HCT116 (cell line): ENCODE results near the gene ATP13A5. TPM values are rescaled to one million over a fixed set of nuclear protein-coding genes. Genes with fewer than 3 reads are reported as not detected.

Experiments
- ATAC-seq: fragments of 200-7000 bp; cut with Tn5 transposase; 2 replicates; pipeline ENCODE4 v1.9.1; 2020; ENCODE audit warnings: mild to moderate bottlenecking, moderate library complexity
- BruUV-seq: library from RNA; stranded (reverse); fragments of 400-500 nt; replicated peaks from 2 replicates; lab custom pipeline; 2021; lab: Mats Ljungman, UMichigan
- CTCF ChIA-PET: fragments of 300-600 bp; sonication (Branson Sonifier 250); formaldehyde crosslinking; loops from one replicate; lab custom pipeline; 2021; ENCODE audit warnings: antibody characterized with exemption; lab: Charles Lee
- POLR2A ChIA-PET: fragments of 300-600, 350-600 bp; sonication (Branson Sonifier 250); formaldehyde crosslinking; loops from one replicate; lab custom pipeline; 2021; ENCODE audit warnings: antibody characterized with exemption; lab: Charles Lee
- RAD21 ChIA-PET, 2 experiments: fragments of 300-600 bp; sonication (Branson Sonifier 250); formaldehyde crosslinking; loops; one replicate each; lab custom pipeline; 2023; ENCODE audit warnings: low total read pairs in 2 of 2; ENCODE audit not compliant: uncharacterized antibody in 2 of 2, unreplicated experiment in 2 of 2, low non-redundant PET in 1 of 2; lab: Charles Lee
- DNase-seq: peaks from one replicate; pipeline ENCODE4 v3.0.0-alpha.2; 2010; ENCODE audit warnings: low read depth, low spot score
- H2AFZ ChIP-seq: fragments of 200-600 bp; shearing (Covaris generic), sonication (generic); 2 replicates; pipeline ENCODE4 v1.6.1; 2017; ENCODE audit warnings: low read depth, mixed run types, mixed read lengths, antibody characterized with exemption, low read length; ENCODE audit not compliant: poor library complexity, severe bottlenecking
- H3K27ac ChIP-seq: 2 replicates; pipeline ENCODE4 v1.5.1; 2012; ENCODE audit warnings: low read depth, low read length
- H3K27me3 ChIP-seq: fragments of 200-600 bp; sonication (generic); 2 replicates; pipeline ENCODE4 v1.6.1; 2016; ENCODE audit warnings: mixed run types, low read length, mixed read lengths; ENCODE audit not compliant: insufficient read depth
- H3K36me3 ChIP-seq, 2 experiments: fragments of 200-500 bp in 1 of 2; fragments of 200-600 bp in 1 of 2; sonication (Bioruptor generic) in 1 of 2; sonication (generic) in 1 of 2; 2 replicates each; pipeline versions ENCODE4 v1.5.1 to v1.6.1; 2014 to 2016; ENCODE audit warnings: low read length in 2 of 2, inconsistent platforms in 1 of 2, mixed read lengths in 1 of 2, mixed run types in 1 of 2; ENCODE audit not compliant: insufficient read depth in 2 of 2, control insufficient read depth in 1 of 2
- H3K4me1 ChIP-seq, 2 experiments: fragments of 200-600 bp in 1 of 2; sonication (generic) in 1 of 2; 2 replicates each; pipeline versions ENCODE4 v1.5.1 to v1.6.1; 2012 to 2017; ENCODE audit warnings: low read length in 2 of 2, inconsistent platforms in 1 of 2, mild to moderate bottlenecking in 1 of 2, mixed read lengths in 1 of 2, mixed run types in 1 of 2, moderate library complexity in 1 of 2; ENCODE audit not compliant: insufficient read depth in 2 of 2, control insufficient read depth in 1 of 2
- H3K4me2 ChIP-seq: fragments of 200-600 bp; sonication (generic); 2 replicates; pipeline ENCODE4 v1.6.1; 2017; ENCODE audit warnings: mixed run types, low read length, mixed read lengths
- H3K4me3 ChIP-seq, 2 experiments: fragments of 200-600 bp in 1 of 2; sonication (generic) in 1 of 2; replicated peaks in 1 of 2; 2 replicates each; pipeline ENCODE4 v1.5.1; 2011 to 2016; ENCODE audit warnings: low read length in 2 of 2, control low read depth in 1 of 2, low read depth in 1 of 2, mild to moderate bottlenecking in 1 of 2, mixed read lengths in 1 of 2, mixed run types in 1 of 2
- H3K79me2 ChIP-seq: fragments of 200-600 bp; sonication (generic); 2 replicates; pipeline ENCODE4 v1.6.1; 2017; ENCODE audit warnings: mild to moderate bottlenecking, mixed run types, low read length, moderate library complexity, mixed read lengths; ENCODE audit not compliant: insufficient read depth
- H3K9ac ChIP-seq: fragments of 200-600 bp; sonication (generic); 2 replicates; pipeline ENCODE4 v1.6.1; 2016; ENCODE audit warnings: low read length, mixed read lengths
- H3K9me2 ChIP-seq: fragments of 200-600 bp; sonication (generic), shearing (Covaris generic); 2 replicates; pipeline ENCODE4 v1.6.1; 2017; ENCODE audit warnings: mixed run types, mild to moderate bottlenecking, moderate library complexity; ENCODE audit not compliant: insufficient read depth
- H3K9me3 ChIP-seq, 2 experiments: fragments of 200-500 bp in 1 of 2; fragments of 200-600 bp in 1 of 2; sonication (Bioruptor generic) in 1 of 2; sonication (generic) in 1 of 2; 2 replicates each; pipeline ENCODE4 v1.6.1; 2014 to 2017; ENCODE audit warnings: low read length in 2 of 2, mixed read lengths in 2 of 2, inconsistent platforms in 1 of 2, low read depth in 1 of 2, mild to moderate bottlenecking in 1 of 2, mixed run types in 1 of 2, moderate library complexity in 1 of 2; ENCODE audit not compliant: control insufficient read depth in 1 of 2, insufficient read depth in 1 of 2
- H4K20me1 ChIP-seq: fragments of 200-600 bp; sonication (generic), shearing (Covaris generic); 2 replicates; pipeline ENCODE4 v1.6.1; 2017; ENCODE audit warnings: mixed run types, mild to moderate bottlenecking, moderate library complexity; ENCODE audit not compliant: insufficient read depth
- ATF3 ChIP-seq: IDR thresholded peaks from 2 replicates; pipeline ENCODE4 v1.6.1; 2012
- CEBPB ChIP-seq: IDR thresholded peaks from 2 replicates; pipeline ENCODE4 v1.6.1; 2012; ENCODE audit warnings: low read depth
- CTCF ChIP-seq, 3 experiments: fragments of 200-600 bp in 1 of 3; sonication (generic) in 1 of 3; IDR thresholded peaks in 2 of 3; conservative IDR thresholded peaks in 1 of 3; 2 replicates each; pipeline ENCODE4 v1.5.1; 2012 to 2017; ENCODE audit warnings: low read depth in 2 of 3, low read length in 2 of 3, antibody characterized with exemption in 1 of 3, borderline replicate concordance in 1 of 3, control low read depth in 1 of 3, mild to moderate bottlenecking in 1 of 3, mixed read lengths in 1 of 3, mixed run types in 1 of 3, moderate library complexity in 1 of 3; ENCODE audit not compliant: insufficient read depth in 1 of 3
- EGR1 ChIP-seq: IDR thresholded peaks from 2 replicates; pipeline ENCODE4 v1.6.1; 2012; ENCODE audit warnings: low read depth
- ELF1 ChIP-seq: IDR thresholded peaks from 2 replicates; pipeline ENCODE4 v1.6.1; 2012; ENCODE audit warnings: low read depth, borderline replicate concordance
- EZH2phosphoT487 ChIP-seq: fragments of 200-600 bp; IDR thresholded peaks from 2 replicates; pipeline ENCODE4 v1.6.1; 2018; ENCODE audit warnings: antibody characterized with exemption, borderline replicate concordance
- JUND ChIP-seq: IDR thresholded peaks from 2 replicates; pipeline ENCODE4 v1.6.1; 2012
- POLR2AphosphoS5 ChIP-seq: IDR thresholded peaks from 2 replicates; pipeline ENCODE4 v1.6.1; 2011; ENCODE audit warnings: mild to moderate bottlenecking, low read depth, low read length, moderate library complexity
- SRF ChIP-seq: IDR thresholded peaks from 2 replicates; pipeline ENCODE4 v1.6.1; 2012; ENCODE audit warnings: low read depth
- intact Hi-C: fragments of 100-400 bp; cut with micrococcal nuclease; formaldehyde crosslinking; loops from 2 replicates; pipeline ENCODE4 v1.10.0; 2022
- total RNA-seq: library from RNA; stranded (reverse); gene quantifications from one replicate; pipeline ENCODE4 v1.2.1, GENCODE V29; 2021; ENCODE audit not compliant: unreplicated experiment
- TF ChIP-seq, protein P1 (sequence below): IDR thresholded peaks from 2 replicates; pipeline ENCODE4 v1.6.1; 2011; ENCODE audit warnings: mild to moderate bottlenecking, low read length, moderate library complexity; ENCODE audit not compliant: insufficient replicate concordance; ENCODE audit errors: extremely low read depth
- TF ChIP-seq, protein P2 (sequence below): IDR thresholded peaks from 2 replicates; pipeline ENCODE4 v1.6.1; 2012; ENCODE audit warnings: low read depth
- TF ChIP-seq, protein P3 (sequence below): IDR thresholded peaks from 2 replicates; pipeline ENCODE4 v1.6.1; 2012

ATP13A5 gene
- total RNA-seq, 1 experiment from 2014 or later = not detected

DNA sequence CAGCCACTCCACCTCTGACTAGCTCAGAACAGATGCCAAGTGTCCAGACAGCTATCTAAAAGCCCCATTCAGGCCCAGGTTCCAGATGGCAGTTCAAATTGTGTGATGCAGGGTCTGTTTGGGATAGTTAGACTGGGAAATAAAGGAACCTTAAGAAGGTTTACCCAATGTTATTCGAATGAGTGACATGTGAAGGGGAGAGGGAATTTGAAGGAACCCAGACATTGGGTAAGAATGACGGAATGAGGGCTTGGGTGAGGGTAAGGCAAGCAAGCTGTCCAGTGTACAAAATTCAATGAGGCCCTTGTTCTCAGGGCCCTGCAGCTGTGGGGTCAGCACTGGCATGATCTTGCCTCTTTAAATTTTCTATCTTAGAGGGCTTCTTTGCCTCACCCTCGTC is 34.1 kb downstream of the ATP13A5 start:
- no peak overlapping the region for H3K27ac ChIP-seq
- ChIA-PET RAD21 (no interaction called here), CTCF (no interaction called here), POLR2A (no interaction called here)
- DNase-seq (no peak), ATAC-seq (no peak)
- no peak overlapping the region for H3K4me2 ChIP-seq
- no peak overlapping the region for H2AFZ ChIP-seq
- H3K9me3 ChIP-seq = no peaks in the 10 kb centered on the region
- H3K4me1 ChIP-seq = no peaks in the 10 kb centered on the region
- H3K36me3 ChIP-seq = no peaks in the 10 kb centered on the region
- peaks cover 41% of the 10 kb centered on the region for H3K27me3 ChIP-seq
- no TSS peak for BruUV-seq
- H4K20me1 ChIP-seq = no peaks in the 10 kb centered on the region
- H3K9ac ChIP-seq = no peak overlapping the region
- no peaks in the 10 kb centered on the region for H3K9me2 ChIP-seq
- no peaks in the 10 kb centered on the region for H3K79me2 ChIP-seq
- TF ChIP-seq CTCF (IDR thresholded peaks at IDR 0.05 in 2 of 3, conservative IDR thresholded peaks at IDR 0.05 in 1 of 3; ENCODE audit: borderline replicate concordance in 1 of 3, insufficient read depth in 1 of 3, low read depth in 2 of 3, low read length in 2 of 3) = no peak
- TF ChIP-seq EGR1 = no peak
- no peak for TF ChIP-seq SRF
- TF ChIP-seq, protein P1, sequence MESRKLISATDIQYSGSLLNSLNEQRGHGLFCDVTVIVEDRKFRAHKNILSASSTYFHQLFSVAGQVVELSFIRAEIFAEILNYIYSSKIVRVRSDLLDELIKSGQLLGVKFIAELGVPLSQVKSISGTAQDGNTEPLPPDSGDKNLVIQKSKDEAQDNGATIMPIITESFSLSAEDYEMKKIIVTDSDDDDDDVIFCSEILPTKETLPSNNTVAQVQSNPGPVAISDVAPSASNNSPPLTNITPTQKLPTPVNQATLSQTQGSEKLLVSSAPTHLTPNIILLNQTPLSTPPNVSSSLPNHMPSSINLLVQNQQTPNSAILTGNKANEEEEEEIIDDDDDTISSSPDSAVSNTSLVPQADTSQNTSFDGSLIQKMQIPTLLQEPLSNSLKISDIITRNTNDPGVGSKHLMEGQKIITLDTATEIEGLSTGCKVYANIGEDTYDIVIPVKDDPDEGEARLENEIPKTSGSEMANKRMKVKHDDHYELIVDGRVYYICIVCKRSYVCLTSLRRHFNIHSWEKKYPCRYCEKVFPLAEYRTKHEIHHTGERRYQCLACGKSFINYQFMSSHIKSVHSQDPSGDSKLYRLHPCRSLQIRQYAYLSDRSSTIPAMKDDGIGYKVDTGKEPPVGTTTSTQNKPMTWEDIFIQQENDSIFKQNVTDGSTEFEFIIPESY = no peak
- no peak for TF ChIP-seq EZH2phosphoT487
- TF ChIP-seq ATF3 = no peak
- TF ChIP-seq, protein P2, sequence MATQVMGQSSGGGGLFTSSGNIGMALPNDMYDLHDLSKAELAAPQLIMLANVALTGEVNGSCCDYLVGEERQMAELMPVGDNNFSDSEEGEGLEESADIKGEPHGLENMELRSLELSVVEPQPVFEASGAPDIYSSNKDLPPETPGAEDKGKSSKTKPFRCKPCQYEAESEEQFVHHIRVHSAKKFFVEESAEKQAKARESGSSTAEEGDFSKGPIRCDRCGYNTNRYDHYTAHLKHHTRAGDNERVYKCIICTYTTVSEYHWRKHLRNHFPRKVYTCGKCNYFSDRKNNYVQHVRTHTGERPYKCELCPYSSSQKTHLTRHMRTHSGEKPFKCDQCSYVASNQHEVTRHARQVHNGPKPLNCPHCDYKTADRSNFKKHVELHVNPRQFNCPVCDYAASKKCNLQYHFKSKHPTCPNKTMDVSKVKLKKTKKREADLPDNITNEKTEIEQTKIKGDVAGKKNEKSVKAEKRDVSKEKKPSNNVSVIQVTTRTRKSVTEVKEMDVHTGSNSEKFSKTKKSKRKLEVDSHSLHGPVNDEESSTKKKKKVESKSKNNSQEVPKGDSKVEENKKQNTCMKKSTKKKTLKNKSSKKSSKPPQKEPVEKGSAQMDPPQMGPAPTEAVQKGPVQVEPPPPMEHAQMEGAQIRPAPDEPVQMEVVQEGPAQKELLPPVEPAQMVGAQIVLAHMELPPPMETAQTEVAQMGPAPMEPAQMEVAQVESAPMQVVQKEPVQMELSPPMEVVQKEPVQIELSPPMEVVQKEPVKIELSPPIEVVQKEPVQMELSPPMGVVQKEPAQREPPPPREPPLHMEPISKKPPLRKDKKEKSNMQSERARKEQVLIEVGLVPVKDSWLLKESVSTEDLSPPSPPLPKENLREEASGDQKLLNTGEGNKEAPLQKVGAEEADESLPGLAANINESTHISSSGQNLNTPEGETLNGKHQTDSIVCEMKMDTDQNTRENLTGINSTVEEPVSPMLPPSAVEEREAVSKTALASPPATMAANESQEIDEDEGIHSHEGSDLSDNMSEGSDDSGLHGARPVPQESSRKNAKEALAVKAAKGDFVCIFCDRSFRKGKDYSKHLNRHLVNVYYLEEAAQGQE = no peak
- TF ChIP-seq CEBPB = no peak
- no peak for TF ChIP-seq POLR2AphosphoS5
- TF ChIP-seq, protein P3, sequence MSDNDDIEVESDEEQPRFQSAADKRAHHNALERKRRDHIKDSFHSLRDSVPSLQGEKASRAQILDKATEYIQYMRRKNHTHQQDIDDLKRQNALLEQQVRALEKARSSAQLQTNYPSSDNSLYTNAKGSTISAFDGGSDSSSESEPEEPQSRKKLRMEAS = no peak
- TF ChIP-seq ELF1 = no peak
- TF ChIP-seq JUND = no peak
- H3K4me3 ChIP-seq = no peak overlapping the region
- intact Hi-C loops = no loop called here
